Gastroesophageal sphincter (tissue), 3 donors: ENCODE measurements around the gene NABP1.

ENCODE experiments used
- CTCF ChIP-seq, 4 experiments: fragments of 200-600 bp in 2 of 4; fragments of 450-650 bp in 2 of 4; sonication (generic) in 1 of 4; IDR thresholded peaks; one replicate each; pipeline ENCODE4 v1.5.1; 2017 to 2019; ENCODE audit warnings: antibody characterized with exemption in 4 of 4, mild to moderate bottlenecking in 2 of 4, moderate library complexity in 2 of 4
- EP300 ChIP-seq: sonication (generic); formaldehyde crosslinking; IDR thresholded peaks from one replicate; pipeline ENCODE4 v1.6.1; 2017; ENCODE audit warnings: antibody characterized with exemption, mild to moderate bottlenecking

GRCh38 chr2:191730263-191730662, 52.3 kb downstream of the NABP1 start:
- TF ChIP-seq EP300 (no peak), CTCF (IDR thresholded peaks at IDR 0.05) (no peak)
